ENCODE measurements around the gene USP25.

- TF ChIP-seq POLR2AphosphoS5 (IDR thresholded peaks at IDR 0.05) (no peak), CTCF (IDR thresholded peaks at IDR 0.05) (no peak), POLR2A (IDR thresholded peaks at IDR 0.05) (no peak), EP300 (IDR thresholded peaks at IDR 0.05) (no peak)
Measured at GRCh38 chr21:15895142-15896106, 165.6 kb downstream of the USP25 start.
